WERI-Rb-1 (cell line): ENCODE results near the gene SAG.

Source experiments
- DNase-seq: peaks from one replicate; pipeline ENCODE4 v3.0.0-alpha.2; 2020
- H3K27ac ChIP-seq: fragments of 250-450 bp; sonication (Bioruptor Pico); 2 replicates; pipeline ENCODE4 v1.5.1; 2020; ENCODE audit warnings: mild to moderate bottlenecking, moderate library complexity
- H3K27me3 ChIP-seq: fragments of 250-450 bp; sonication (Bioruptor Pico); 2 replicates; pipeline ENCODE4 v1.5.1; 2021; ENCODE audit warnings: mild to moderate bottlenecking, low read depth, moderate library complexity; ENCODE audit not compliant: insufficient read depth, severe bottlenecking
- H3K36me3 ChIP-seq: fragments of 250-450 bp; sonication (Bioruptor Pico); 2 replicates; pipeline ENCODE4 v1.5.1; 2020; ENCODE audit warnings: mild to moderate bottlenecking, moderate library complexity
- H3K4me3 ChIP-seq: 2 replicates; pipeline ENCODE4 v1.5.1; 2011; ENCODE audit warnings: low read depth, mild to moderate bottlenecking, control low read depth, low read length
- H3K9me3 ChIP-seq: fragments of 250-450 bp; sonication (Bioruptor Pico); 2 replicates; pipeline ENCODE4 v1.5.1; 2021; ENCODE audit warnings: mild to moderate bottlenecking, moderate library complexity; ENCODE audit not compliant: severe bottlenecking
- CTCF ChIP-seq: IDR thresholded peaks from 2 replicates; pipeline ENCODE4 v1.5.1; 2011; ENCODE audit warnings: low read depth, mild to moderate bottlenecking, control low read depth, inconsistent platforms, low read length

Gene SAG

DNA sequence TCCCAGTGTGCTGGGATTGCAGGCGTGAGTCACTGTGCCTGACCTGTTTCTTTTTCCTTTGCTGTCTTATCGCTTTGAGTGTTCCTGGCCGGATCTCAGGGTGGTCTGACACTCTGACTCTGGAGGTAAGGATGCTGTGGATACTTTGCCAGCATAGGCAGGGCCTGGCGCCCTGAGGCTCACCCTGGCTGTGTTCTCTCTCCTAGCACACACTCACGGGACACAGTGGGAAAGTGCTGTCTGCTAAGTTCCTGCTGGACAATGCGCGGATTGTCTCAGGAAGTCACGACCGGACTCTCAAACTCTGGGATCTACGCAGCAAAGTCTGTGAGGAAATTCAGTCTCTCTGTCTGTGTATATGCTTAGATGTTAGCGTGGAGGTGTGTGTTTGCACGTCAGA, 18.0 kb upstream of the SAG start:
- Histone ChIP-seq H3K27ac (no peak overlapping the region), H3K27me3 (no peaks in the 10 kb centered on the region), H3K9me3 (no peaks in the 10 kb centered on the region), H3K4me3 (no peak overlapping the region), H3K36me3 (peaks cover 73% of the 10 kb centered on the region)
- no peak for TF ChIP-seq CTCF
- DNase-seq, result no peak

- Histone ChIP-seq H3K27ac (no peak overlapping the region), H3K36me3 (peaks cover 73% of the 10 kb centered on the region), H3K27me3 (no peaks in the 10 kb centered on the region), H3K4me3 (no peak overlapping the region), H3K9me3 (no peaks in the 10 kb centered on the region)
- DNase-seq, result no peak
- no peak for TF ChIP-seq CTCF
These were observed 17.4 kb upstream of the SAG start for GRCh38 chr2:233290051-233290845.

DNA sequence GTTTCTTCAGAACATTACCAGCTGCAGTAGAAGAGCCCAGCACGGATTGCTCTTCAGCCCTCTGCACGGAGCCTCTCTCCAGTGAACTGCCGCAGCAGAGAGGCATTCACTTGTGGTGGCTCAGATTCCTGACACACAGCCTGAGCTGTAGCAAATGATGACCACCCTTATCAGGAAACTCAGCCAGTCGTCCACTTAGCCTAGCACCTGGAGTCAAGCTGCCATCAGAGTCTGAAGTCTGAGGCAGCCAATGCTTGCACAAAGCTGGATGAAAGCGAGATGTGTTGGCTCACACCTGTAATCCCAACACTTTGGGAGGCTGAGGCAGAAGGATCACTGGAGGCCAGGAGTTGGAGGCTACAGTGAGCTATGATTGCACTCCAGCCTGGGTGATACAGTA, 11.7 kb upstream of the SAG start:
- H3K27me3 ChIP-seq, result no peaks in the 10 kb centered on the region
- TF ChIP-seq CTCF, result no peak
- H3K27ac ChIP-seq, result no peak overlapping the region
- no peak overlapping the region for H3K4me3 ChIP-seq
- H3K36me3 ChIP-seq, result peaks cover 41% of the 10 kb centered on the region
- H3K9me3 ChIP-seq, result no peaks in the 10 kb centered on the region
- DNase-seq, result no peak

- no peak for TF ChIP-seq CTCF
- no peaks in the 10 kb centered on the region for H3K27me3 ChIP-seq
- no peaks in the 10 kb centered on the region for H3K9me3 ChIP-seq
- no peak for DNase-seq
- H3K36me3 ChIP-seq, result peaks cover 29% of the 10 kb centered on the region
- H3K4me3 ChIP-seq, result no peak overlapping the region
- no peak overlapping the region for H3K27ac ChIP-seq
These were observed 10.5 kb upstream of the SAG start for GRCh38 chr2:233297076-233297475.

GRCh38 chr2:233300401-233300800, 7.2 kb upstream of the SAG start:
- H3K9me3 ChIP-seq, result no peaks in the 10 kb centered on the region
- H3K4me3 ChIP-seq, result no peak overlapping the region
- H3K36me3 ChIP-seq, result peaks cover 3% of the 10 kb centered on the region
- H3K27me3 ChIP-seq, result no peaks in the 10 kb centered on the region
- no peak for DNase-seq
- peak overlapping the region; percentile 28 for H3K27ac ChIP-seq
- TF ChIP-seq CTCF, result no peak

GRCh38 chr2:233301248-233301647, 6.4 kb upstream of the SAG start:
- no peaks in the 10 kb centered on the region for H3K36me3 ChIP-seq
- H3K27me3 ChIP-seq, result no peaks in the 10 kb centered on the region
- no peak for DNase-seq
- H3K9me3 ChIP-seq, result no peaks in the 10 kb centered on the region
- no peak for TF ChIP-seq CTCF
- H3K4me3 ChIP-seq, result no peak overlapping the region
- H3K27ac ChIP-seq, result peak overlapping the region; percentile 28
